ENCODE results near the gene P2RX3.
"Not testable (repeated sequence)": the region's sequence is repeated elsewhere in the genome, so short reads cannot be mapped to it uniquely, and the experiment has no call there.

The P2RX3 gene

DNA sequence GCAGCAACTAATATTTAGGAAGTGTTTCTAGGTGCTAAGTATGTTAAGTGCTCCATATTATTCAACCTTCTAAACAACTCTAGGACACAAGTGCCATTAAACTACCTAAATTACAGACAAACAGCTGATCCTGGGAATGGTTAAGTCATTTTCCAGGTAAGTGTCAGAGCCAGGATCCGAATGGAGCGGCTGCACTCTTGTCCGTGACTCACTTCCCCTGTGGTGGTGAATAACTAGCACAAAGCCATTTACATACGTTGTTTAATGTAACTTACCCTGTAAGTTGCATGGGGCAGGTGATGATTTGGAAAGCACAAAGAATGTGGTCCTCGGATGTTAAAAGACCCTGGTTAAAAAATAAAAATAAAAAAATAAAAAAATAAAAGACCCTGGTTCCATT, 61.1 kb downstream of the P2RX3 start:
- DNase-seq (ENCODE audit: low read depth in 2 of 2) = no peak

DNA sequence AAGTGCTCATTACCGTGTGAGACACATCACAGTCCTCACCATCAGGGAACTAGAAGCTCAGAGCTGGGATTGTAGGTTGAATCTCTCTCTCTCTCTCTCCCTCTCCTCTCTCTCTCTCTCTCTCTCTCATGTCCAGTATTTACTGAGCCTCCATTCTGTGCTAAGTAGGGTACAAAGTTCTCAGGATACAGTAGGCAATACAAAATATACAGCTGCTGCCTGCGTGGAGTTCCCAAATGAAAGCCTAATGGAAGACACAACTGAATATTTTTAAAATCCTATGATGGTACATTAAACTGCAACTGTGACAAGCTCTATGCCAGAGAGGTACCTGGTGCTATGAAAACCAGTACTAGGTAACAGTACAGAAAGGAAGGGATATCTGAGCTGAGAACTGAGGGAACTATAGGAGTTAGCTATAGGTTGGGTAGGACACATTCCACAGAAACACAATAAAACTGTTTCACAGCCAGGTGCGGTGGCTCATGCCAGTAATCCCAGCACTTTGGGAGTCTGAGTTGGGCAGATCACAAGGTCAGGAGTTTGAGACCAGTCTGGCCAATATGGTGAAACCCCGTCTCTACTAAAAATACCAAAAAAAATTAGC, 61.9 kb downstream of the P2RX3 start:
- DNase-seq (ENCODE audit: low read depth in 2 of 2) = no peak

DNA sequence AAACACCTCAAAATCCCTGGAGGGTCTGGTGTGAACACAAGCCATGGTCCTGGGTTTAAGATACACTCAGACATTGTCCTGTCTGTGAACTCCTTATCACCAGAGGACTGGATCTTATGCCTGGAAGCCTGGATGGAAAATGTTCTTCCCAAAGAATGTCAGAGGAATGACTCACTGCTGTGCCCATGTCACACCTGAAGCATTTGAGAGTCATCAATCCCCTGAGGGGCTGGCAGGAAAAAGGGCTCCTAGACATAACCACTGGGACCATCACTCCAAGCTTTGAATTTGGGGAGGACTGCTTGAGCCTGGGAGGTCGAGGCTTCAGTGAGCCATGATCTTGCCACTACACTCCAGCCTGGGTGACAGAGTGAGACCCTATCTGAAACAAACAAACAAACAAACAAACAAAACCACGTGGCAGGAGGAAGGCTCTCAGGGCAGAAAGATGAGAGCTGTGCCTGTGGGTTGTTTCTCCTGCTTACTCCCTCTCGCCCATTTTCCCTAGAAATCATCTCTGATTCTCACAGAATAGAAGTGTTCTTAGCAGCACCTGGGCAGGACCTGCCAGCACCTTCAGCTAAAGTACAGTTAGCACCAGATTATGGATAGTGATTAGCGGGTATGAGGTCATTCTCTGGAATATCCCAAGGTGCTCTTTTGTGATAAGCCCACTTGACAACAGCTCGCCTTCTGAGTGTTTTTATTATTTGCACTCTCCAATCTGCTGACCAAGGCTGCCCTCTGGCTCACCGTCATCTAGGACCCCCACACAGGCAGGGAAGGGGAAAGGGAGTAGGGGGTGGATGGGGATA, 64.2 kb downstream of the P2RX3 start:
- DNase-seq (ENCODE audit: low read depth in 2 of 2) = no peak

DNA sequence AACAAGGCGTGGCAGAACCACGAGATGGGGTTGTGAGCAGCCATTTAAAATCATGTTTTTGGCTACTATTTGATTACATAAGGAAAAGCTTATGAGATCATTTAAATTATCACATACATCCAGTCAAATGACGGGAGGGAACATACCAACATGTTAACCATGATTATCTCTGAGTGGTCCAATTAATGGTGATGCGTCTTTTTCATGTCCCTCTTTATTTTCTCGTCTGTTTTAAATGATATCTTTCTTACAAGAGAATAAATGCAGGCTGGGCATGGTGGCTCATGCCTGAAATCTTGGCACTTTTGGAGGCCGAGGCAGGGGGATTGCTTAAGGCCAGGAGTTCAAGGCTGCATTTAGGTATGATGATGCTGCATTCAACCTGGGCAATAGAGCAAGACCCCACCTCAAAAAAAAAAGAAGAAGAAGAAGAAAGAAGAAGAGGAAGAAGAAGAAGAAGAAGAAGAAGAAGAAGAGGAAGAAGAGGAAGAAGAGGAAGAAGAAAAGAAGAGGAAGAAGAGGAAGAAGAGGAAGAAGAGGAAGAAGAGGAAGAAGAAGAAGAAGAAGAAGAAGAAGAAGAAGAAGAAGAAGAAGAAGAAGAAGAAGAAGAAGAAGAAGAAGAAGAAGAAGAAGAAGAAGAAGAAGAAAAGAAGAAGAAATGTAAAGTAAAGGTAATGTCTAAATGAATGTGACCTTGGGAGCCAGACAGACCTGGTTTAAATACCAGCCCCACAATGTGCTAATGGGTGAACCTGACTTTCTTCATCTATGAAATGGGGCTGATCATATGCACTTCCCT, 65.0 kb downstream of the P2RX3 start:
- DNase-seq (ENCODE audit: low read depth in 2 of 2) = not testable (repeated sequence)

DNA sequence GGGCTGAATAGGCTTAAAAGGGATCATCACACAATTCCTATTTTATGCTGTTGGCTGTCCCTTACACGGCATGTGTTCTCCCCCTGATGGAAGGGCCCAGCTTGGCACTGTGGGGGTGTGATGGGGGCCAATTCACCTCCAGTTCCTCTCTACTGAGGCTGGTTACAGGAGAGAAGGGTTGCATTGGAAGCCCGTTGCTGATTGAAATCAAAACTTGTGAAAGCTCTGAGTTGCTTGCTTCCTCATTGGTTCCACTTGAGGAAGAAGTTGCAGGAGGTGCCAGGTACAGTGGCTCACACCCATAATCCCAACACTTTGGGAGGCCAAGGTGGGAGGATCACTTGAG, 65.6 kb downstream of the P2RX3 start:
- DNase-seq (ENCODE audit: low read depth in 2 of 2) = no peak

DNA sequence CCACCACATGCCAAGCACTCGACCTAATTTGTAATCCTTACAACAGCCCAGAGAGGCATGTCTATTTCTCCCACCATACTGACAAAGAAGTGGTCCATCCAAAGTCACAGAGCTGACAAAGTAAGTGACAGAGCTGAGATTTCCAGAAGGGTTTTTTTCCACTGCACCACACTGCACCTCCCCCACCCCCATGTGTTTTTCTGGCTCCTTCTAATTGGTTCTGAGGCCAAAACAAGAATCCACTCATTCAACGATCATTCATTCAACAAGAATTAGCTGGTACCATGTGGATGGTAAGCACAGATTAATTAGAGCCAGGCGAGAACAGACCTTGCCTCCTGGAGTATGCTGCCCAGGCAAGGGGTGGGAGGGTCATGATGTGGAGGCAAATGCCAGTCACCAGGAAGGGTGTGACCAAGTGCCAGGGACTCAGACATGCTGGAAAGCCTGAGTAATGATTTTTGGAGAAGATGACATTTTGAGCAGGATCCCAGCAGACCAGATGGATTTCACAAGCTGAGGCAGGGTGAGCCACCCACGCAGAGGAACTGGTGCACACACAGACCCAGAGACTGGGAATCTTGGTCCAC, 67.2 kb downstream of the P2RX3 start:
- no peak for DNase-seq (ENCODE audit: low read depth in 2 of 2)

DNA sequence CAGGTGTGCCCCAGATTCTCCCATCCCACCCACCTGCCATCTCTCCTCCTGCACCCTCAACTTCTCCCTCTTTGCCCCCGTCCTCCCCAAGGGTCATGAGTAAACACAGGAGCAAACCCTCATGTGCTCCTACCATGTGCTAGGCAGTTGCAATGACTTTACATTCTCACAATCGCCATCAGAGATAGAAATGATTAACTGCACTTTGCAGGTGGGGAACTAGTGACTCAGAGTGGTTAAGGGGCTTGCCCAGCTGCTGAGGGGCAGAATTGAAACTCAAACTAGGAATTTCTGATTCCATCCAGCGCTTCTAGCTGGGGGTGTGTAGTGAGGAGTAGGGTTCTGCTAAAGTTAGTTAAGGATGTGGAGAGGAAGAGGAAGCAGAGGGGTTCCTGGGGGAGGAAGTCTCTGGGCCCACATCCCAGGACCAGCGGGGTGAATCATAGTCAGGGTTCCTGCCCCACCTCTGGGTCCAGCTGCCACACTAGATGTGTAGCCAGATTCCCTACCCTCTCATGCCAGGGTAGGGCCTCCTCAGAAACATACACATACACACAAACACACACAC, 68.3 kb downstream of the P2RX3 start:
- no peak for DNase-seq (ENCODE audit: low read depth in 2 of 2)

DNA sequence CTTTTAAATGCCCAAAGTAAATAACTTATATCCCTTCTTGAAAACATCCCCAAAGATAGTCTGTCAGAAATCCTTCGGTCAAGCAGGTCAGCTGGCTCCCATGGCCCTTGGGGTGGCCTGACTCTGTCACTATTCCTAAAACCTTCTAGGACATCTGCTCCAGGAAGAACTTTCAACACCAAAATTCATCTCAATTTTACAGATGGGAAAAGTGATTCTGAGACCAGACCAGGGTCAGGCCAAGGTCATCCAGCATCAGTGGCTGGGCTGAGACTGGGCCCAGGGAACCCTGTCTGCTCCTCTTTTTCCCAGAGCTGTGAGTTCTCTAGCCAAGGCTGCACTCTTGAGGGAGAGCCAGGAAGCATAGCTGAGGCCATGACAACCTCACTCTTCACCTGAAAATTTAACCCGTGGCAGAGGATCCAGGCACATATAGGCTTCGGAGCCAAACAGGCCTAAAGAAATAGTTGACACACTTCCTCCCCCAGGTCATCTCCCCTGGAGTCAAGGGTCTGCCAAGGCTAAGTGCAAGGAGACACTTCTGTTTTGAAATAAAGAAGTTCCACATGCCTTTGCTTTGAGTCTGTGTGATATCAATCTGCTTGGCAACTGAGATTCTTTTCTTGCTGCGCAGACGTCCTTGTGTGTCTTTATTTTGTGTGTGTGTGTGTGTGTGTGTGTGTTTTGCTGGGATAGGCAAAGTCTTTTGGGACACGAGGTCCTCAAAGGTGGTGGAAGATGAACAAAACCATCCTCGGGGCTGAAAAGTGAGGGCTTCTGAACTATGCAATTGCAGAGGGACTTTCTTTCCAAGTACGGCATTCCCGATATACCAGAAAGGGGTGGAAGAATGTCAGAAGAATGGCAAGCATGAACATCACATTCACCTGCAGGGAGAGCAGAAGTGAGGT, 69.1 kb downstream of the P2RX3 start:
- no peak for DNase-seq (ENCODE audit: low read depth in 2 of 2)

DNA sequence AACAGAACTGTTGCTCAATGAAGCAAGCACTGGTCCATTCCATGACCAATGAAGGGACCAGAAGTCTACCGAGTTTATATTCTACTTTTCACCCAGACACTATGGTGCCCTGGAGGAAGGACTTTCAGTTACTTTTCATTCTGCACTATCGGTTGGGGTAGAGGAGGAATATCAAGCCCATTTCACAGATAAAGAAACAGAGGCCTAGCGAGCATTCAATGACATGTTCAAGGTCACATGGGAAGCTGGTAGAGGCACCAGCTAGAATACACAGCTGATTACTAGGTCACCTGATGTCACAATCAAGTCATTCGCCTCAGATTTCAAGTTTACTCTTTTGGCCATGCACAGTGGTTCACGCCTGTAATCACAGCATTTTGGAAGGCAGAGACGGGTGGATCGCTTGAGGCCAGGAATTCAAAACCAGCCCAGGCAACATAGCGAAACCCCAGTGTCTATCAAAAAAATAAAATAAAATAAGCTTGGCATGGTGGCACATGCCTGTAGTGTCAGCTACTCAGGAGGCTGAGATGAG, 69.9 kb downstream of the P2RX3 start:
- DNase-seq (ENCODE audit: low read depth in 2 of 2) = no peak

DNA sequence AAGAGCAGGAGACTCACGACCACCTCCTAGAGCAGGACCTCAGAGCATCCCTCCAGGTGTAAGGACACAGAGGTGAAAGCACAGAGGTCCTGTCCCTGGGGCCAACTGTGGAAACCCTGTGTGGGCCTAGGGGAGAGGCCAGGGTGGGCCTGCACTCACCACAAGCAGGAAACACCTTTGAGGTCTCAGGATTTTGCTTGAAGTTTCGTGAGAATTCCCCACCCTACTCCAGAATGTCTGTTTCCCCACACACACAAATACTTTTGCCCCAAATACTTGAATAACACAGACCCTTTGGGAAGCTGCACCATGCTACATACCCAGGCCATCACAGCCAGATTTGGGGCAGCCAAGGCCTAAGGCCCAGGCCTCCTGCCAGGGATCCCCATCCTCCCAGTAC, 70.6 kb downstream of the P2RX3 start:
- no peak for DNase-seq (ENCODE audit: low read depth in 2 of 2)

DNA sequence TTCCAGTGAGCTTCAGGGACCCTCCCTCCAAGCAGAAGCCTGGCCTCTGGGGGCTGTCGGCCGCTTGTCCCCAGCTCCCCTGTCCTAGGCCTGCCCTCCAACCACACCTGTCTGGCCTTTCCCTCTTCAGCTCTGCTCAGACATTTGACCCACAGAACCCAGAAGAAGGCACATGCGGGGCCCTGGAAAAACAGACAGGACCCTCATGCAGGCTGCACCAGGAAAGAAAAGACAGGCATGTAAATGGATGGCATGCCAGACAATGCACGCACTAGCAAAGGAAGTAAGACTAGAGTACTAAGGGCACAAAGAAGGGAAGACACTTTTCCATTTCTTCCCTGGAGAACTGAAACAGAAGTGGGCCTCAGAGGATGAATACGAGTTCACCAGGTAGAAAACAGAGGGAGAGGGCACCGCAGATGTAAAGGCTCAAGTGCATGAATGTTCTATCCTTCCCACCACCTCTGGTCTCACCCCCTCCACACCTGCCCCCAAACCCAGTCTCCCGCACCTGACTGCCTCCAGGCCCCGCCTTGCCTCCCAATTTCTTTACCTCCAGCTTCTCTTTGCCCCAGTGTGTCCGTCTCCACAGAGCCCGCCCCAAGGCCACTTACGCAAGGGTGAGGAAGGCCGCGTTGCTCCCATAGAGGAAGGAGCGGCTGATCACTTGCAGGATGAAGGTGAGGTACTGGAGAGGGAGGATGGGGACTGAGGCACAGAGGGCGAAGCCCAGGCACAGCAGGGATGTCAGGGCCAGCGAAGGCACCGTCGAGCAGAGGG, 71.4 kb downstream of the P2RX3 start:
- DNase-seq (ENCODE audit: low read depth in 2 of 2) = no peak

DNA sequence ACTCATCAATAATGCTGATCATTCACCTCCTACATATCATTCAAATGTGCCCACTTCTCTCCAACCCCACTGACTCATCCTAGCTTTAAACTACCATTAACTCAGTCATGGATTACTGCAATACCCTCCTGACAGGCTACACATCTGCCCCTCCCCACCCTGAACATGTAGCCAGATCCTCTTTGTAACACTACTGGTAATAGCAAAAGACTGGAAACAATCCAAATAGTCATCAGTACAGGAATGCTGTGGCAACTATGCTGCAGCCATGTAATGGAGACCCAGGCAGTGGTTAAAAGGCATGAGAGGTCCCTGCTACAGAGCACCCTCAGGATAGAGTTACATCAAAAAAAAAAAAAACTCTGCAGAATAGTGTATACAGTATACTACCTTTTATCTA, 72.1 kb downstream of the P2RX3 start:
- DNase-seq (ENCODE audit: low read depth in 2 of 2) = no peak

DNA sequence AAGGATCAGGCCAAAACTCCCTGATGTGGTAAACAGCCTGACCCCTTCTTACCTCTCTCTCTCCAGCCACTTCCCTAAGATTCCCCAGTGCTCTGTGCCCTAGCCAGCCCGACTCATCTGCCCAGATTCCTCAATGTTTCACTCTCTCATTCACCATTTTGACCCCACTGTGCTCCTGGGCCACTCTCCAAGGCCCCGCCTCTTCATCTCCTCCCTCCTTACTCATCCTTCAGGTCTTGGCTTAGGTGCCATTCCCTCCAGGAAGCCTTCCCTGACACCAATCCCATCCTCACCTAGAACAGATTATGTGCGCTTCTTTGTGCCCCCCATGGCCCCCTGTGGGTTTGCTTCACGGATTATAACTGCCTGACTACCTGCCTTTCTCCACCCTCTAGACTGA, 75.5 kb downstream of the P2RX3 start:
- no peak for DNase-seq (ENCODE audit: low read depth in 2 of 2)

DNA sequence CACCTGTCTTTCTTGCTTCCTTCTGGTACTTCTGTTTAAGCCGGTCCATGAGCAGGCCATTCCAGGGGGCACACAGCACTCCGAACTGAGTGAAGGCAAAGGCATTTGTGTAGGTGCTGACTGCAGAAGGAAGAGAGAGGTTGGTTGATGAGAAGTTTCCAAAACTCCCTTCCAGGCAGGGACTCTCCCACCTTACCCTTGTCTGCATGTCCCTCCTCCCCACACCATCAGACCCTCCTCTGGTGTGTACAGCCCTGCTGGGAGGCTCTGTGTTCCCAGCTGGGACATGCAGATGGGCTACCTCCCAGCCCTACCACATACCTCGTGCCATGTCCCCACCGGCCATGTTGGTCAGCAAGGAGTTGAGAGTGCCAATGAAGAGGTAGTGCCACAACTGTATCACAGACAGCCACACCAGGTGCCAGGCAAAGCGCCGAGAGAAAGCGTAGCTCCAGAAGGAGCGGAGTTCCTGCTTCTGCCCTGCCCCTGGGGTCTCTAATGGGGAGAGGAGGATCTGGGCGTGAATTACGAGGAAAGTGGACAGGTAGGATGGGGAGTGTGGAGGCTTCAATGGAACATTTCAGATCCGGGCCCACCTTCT, 76.6 kb downstream of the P2RX3 start:
- DNase-seq (ENCODE audit: low read depth in 2 of 2) = no peak

DNA sequence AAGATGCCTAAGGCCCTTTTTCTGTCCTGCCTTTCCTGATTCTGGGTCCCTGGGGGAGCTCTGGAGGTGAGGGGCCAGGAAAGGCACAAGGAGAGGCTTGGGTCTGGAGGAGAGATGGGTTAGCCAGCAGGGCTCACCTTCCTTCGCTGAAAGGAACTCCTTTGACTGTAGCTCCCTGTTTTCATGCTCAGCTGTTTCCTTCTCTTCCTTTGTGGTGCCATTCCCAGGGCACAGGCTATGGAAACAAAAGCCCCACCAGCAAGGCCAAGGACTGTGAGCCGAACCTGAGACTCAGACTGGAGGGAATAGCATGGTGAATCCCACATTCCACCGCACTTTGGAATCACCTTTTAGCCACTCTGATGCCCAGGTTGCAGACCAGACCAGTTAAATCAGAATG, 78.3 kb downstream of the P2RX3 start:
- no peak for DNase-seq (ENCODE audit: low read depth in 2 of 2)

DNA sequence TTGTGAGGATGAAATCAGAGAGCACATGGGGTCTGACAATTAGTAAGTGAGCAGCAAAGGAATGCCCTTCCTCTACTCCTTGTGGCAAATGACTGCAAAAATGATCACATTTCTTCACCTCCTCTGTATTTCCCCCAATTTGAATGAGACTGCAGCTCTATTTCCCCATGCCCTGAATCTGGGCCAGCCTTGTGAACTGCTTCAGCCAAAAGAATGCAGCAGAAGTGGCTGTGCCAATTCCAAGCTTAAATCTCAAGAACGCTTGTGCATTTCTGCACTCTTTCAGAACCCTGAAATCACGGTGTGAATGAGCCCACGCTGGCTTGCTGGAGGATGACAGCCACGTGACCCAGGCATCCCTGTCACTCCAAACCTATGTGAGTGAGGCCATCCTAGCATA, 78.9 kb downstream of the P2RX3 start:
- DNase-seq (ENCODE audit: low read depth in 2 of 2) = no peak

DNA sequence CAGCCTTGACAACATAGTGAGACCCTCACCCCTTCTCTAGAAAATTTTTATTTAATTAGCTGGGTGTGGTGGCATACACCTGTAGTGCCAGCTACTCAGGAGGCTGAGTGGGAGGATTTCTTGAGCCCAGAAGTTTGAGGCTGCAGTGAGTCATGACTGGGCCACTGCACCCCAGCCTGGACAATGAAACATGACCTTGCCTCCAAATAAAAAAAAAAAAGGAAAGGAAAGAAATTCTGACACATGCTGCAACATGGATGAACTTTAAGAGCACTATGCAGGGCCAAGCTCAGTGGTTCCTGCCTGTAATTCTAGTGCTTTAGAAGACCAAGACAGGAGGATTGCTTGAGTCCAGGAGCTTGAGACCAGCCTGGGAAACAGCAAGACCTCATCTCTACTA, 80.0 kb downstream of the P2RX3 start:
- no peak for DNase-seq (ENCODE audit: low read depth in 2 of 2)

DNA sequence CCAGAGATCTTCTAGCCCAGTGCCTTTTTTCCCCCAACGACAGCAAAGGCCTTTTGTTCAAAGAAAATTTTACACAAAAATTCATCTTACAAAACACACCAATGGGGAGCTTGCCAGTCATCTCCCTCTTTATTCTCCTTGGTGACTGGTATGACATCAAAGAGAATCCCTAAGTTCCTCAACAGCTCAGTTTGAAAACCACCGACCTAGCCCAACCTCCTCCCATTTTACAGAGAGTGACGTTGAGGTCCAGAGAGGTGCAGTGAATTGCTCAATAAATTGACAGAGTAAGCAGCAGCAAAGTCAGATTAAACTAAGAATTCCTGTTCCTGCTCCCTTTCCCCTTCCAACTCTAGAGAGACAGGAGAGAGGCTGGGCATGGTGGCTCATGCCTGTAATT, 81.0 kb downstream of the P2RX3 start:
- DNase-seq (ENCODE audit: low read depth in 2 of 2) = no peak

DNA sequence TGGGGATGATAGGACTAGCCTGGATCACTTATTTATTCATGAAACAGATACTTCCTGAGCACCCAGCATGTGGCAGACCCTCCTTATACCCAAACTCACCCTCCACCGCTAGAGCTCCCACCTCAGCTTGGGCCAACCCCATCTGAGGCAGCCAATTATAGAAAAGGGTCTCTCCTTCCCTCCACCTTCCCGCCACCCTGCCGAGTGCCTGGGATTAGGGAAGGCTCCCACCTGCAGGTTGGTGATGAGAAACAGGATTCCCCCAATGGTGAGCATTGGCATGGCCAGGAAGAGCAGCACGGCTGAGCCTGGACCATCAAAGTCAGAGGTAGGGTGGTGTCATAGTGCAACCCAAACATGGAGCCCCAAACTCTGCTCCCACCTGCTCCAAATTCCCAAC, 82.9 kb downstream of the P2RX3 start:
- no peak for DNase-seq (ENCODE audit: low read depth in 2 of 2)

DNA sequence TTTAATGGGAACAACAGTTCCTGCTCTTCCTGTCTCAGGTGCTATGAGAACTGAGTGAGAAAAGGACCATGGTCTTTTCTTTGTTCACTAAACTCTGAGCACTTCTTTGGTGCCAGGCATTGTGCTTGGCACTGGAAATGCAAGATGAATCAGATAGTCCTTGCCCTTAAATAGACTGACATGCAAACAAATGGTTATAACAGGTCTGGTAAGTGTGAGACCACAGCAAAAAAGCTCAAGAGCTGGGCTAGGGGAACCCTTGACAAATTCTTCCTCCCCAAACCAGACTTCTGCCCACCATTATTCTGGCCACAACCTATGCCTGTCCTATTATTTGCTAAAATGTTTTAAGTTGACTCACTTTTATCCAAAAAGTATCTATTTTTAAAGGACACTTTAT, 83.7 kb downstream of the P2RX3 start:
- DNase-seq (ENCODE audit: low read depth in 2 of 2) = no peak

Measured in stimulated activated CD8-positive, alpha-beta memory T cell treated with anti-CD3 and anti-CD28 coated beads, Interleukin-2, amount 100 ng/mL, for 1 hour (primary cell).